HepG2 (cell line): ENCODE results near the gene TSHZ2. TPM values are rescaled to one million over a fixed set of nuclear protein-coding genes. Genes with fewer than 3 reads are reported as not detected.

Experiments used
- ATF2 ChIP-seq: sonication (generic); formaldehyde crosslinking; IDR thresholded peaks from 2 replicates; pipeline ENCODE4 v1.4.0; 2020; ENCODE audit warnings: missing genetic modification reagents
- FOXP4 ChIP-seq: sonication (generic); formaldehyde crosslinking; IDR thresholded peaks from 2 replicates; pipeline ENCODE4 v1.4.0; 2020; ENCODE audit warnings: missing genetic modification reagents
- HOXA7 ChIP-seq: sonication (generic); formaldehyde crosslinking; IDR thresholded peaks from 2 replicates; pipeline ENCODE4 v1.8.1; 2022; ENCODE audit warnings: mild to moderate bottlenecking, missing genetic modification reagents, moderate library complexity
- KIAA2018 ChIP-seq: sonication (generic); formaldehyde crosslinking; IDR thresholded peaks from 2 replicates; pipeline ENCODE4 v1.5.0; 2020; ENCODE audit warnings: mild to moderate bottlenecking, missing genetic modification reagents, borderline replicate concordance
- KLF13 ChIP-seq: sonication (generic); formaldehyde crosslinking; IDR thresholded peaks from 2 replicates; pipeline ENCODE4 v1.4.0; 2020; ENCODE audit warnings: mild to moderate bottlenecking, missing genetic modification reagents
- MXD3 ChIP-seq: IDR thresholded peaks from 2 replicates; pipeline ENCODE4 v1.6.1; 2016; ENCODE audit warnings: mild to moderate bottlenecking, missing biosample characterization, missing genetic modification reagents
- PTBP1 ChIP-seq: fragments of 200-400 bp; formaldehyde crosslinking; IDR thresholded peaks from 2 replicates; pipeline ENCODE4 v1.6.1; 2018; ENCODE audit warnings: low read length, low read depth; ENCODE audit not compliant: poor library complexity, severe bottlenecking
- ZNF274 ChIP-seq: sonication (generic); formaldehyde crosslinking; IDR thresholded peaks from 2 replicates; pipeline ENCODE4 v1.5.1; 2020; ENCODE audit warnings: mild to moderate bottlenecking, missing genetic modification reagents
- ZNF275 ChIP-seq: sonication (generic); formaldehyde crosslinking; IDR thresholded peaks from 2 replicates; pipeline ENCODE4 v1.8.0; 2022; ENCODE audit warnings: missing genetic modification reagents, mild to moderate bottlenecking, inconsistent platforms, borderline replicate concordance
- ZNF513 ChIP-seq: sonication (generic); formaldehyde crosslinking; conservative IDR thresholded peaks from 2 replicates; pipeline ENCODE4 v1.5.0; 2020; ENCODE audit warnings: missing genetic modification reagents
- ZNF549 ChIP-seq: sonication (generic); formaldehyde crosslinking; IDR thresholded peaks from 2 replicates; pipeline ENCODE4 v1.5.0; 2020; ENCODE audit warnings: missing genetic modification reagents
- ZNF564 ChIP-seq: sonication (generic); formaldehyde crosslinking; IDR thresholded peaks from 2 replicates; pipeline ENCODE4 v1.8.1; 2023; ENCODE audit warnings: mild to moderate bottlenecking, missing genetic modification reagents
- ZNF652 ChIP-seq: IDR thresholded peaks from 2 replicates; pipeline ENCODE4 v1.6.1; 2016; ENCODE audit warnings: low read depth, borderline replicate concordance
- polyA plus RNA-seq, 8 experiments: library from polyadenylated mRNA; depleted of rRNA in 3 of 8; stranded (reverse) in 7 of 8; unstranded in 1 of 8; fragments of >200 nt; fragmentation: Illumina TruSeq in 4 of 8; extraction: Trizol in 4 of 8; gene quantifications; 2 replicates each; pipeline versions ENCODE4 v1.2.1 to v1.2.3, GENCODE V29; 2011 to 2016; ENCODE audit warnings: low read depth in 4 of 8, missing spikeins in 1 of 8, mixed read lengths in 1 of 8; ENCODE audit not compliant: insufficient read depth in 1 of 8
- total RNA-seq, 5 experiments: library from RNA; depleted of rRNA; stranded (reverse); fragments of >200 nt; fragmentation: Illumina TruSeq; extraction: Trizol; gene quantifications; 2 replicates each; pipeline ENCODE4 v1.2.3, GENCODE V29; 2016; ENCODE audit warnings: low read depth in 1 of 5

The TSHZ2 gene
- total and polyA plus RNA-seq, 2 of the 13 experiments (the other 11 are each of a cell fraction or from before 2014, with no cell fraction given) = 0.01 TPM; not detected in 1

- TF ChIP-seq KIAA2018 (CRISPR knock-in tag) = no peak
- no peak for TF ChIP-seq ZNF275 (CRISPR knock-in tag)
- TF ChIP-seq ZNF564 = no peak
- no peak for TF ChIP-seq MXD3 (CRISPR knock-in tag)
- TF ChIP-seq KLF13 = no peak
- no peak for TF ChIP-seq ZNF652
- peak; percentile 80; the same call in 1 of the 2 replicates for TF ChIP-seq ZNF274
- TF ChIP-seq ATF2 (CRISPR knock-in tag) = 0 out of 2 replicates have a peak, but pooled peaks have one; percentile 24
- peak; percentile 34; the same call in 1 of the 2 replicates for TF ChIP-seq FOXP4
- TF ChIP-seq ZNF513 (CRISPR knock-in tag) = no peak
- TF ChIP-seq HOXA7 (CRISPR knock-in tag) = no peak
- TF ChIP-seq ZNF549 = no peak
- TF ChIP-seq PTBP1 = no peak
Observed at GRCh38 chr20:53513489-53514298, 541.5 kb downstream of the TSHZ2 start (continued).
